Measurements from ENCODE around the gene FAM170A. TPM values are rescaled to one million over a fixed set of nuclear protein-coding genes. Genes with fewer than 3 reads are reported as not detected.

FAM170A gene
- total and polyA plus RNA-seq, 9 of the 15 experiments (the other 6 are each of a cell fraction or from before 2014, with no cell fraction given) = 0.13 TPM; not detected in 8

DNA sequence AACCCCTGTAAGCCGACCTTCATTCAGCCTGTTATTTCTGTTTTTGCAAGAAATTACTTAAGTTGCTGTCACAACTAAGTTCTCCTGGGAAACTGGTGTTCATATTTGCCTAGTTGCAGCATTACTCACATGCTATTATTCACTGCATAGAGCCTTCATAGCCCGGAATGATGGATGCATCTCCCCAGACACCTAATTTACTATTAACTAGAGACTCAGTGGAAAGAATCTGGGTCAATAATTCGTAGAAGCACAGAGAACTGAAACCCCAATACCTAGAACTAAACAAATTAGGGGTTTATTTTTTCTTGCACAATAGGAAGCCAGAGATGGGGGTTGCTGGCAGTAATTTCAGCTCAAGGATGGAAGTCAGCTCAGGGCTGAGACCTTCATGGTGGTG, 45.7 kb upstream of the FAM170A start (continued):
- TF ChIP-seq, protein P1, sequence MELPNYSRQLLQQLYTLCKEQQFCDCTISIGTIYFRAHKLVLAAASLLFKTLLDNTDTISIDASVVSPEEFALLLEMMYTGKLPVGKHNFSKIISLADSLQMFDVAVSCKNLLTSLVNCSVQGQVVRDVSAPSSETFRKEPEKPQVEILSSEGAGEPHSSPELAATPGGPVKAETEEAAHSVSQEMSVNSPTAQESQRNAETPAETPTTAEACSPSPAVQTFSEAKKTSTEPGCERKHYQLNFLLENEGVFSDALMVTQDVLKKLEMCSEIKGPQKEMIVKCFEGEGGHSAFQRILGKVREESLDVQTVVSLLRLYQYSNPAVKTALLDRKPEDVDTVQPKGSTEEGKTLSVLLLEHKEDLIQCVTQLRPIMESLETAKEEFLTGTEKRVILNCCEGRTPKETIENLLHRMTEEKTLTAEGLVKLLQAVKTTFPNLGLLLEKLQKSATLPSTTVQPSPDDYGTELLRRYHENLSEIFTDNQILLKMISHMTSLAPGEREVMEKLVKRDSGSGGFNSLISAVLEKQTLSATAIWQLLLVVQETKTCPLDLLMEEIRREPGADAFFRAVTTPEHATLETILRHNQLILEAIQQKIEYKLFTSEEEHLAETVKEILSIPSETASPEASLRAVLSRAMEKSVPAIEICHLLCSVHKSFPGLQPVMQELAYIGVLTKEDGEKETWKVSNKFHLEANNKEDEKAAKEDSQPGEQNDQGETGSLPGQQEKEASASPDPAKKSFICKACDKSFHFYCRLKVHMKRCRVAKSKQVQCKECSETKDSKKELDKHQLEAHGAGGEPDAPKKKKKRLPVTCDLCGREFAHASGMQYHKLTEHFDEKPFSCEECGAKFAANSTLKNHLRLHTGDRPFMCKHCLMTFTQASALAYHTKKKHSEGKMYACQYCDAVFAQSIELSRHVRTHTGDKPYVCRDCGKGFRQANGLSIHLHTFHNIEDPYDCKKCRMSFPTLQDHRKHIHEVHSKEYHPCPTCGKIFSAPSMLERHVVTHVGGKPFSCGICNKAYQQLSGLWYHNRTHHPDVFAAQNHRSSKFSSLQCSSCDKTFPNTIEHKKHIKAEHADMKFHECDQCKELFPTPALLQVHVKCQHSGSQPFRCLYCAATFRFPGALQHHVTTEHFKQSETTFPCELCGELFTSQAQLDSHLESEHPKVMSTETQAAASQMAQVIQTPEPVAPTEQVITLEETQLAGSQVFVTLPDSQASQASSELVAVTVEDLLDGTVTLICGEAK (IDR thresholded peaks at IDR 0.05) = no peak
- TF ChIP-seq, protein P1 (CRISPR knock-in tag; IDR thresholded peaks at IDR 0.05) = no peak
- no peak for TF ChIP-seq SP2 (IDR thresholded peaks at IDR 0.05; ENCODE audit: extremely low read depth, low read depth, low read length, poor library complexity, severe bottlenecking)
- TF ChIP-seq SRSF3 (IDR thresholded peaks at IDR 0.05; ENCODE audit: insufficient read depth, low read length) = no peak

Measured in K562 (cell line).